Activated T-helper 1 cell treated with anti-CD3 and anti-CD28 coated beads, Interleukin-2, amount 50 U/mL, for 16 hours (primary cell): ENCODE data around the gene GPR132.
"Not testable (repeated sequence)": the region's sequence is repeated elsewhere in the genome, so short reads cannot be mapped to it uniquely, and the experiment has no call there.

Experiments
- DNase-seq, 2 donors: peaks; one replicate each; pipeline ENCODE4 v3.0.0-alpha.2; 2020; ENCODE audit warnings: low read depth in 1 of 2, low spot score in 1 of 2

The GPR132 gene

DNA sequence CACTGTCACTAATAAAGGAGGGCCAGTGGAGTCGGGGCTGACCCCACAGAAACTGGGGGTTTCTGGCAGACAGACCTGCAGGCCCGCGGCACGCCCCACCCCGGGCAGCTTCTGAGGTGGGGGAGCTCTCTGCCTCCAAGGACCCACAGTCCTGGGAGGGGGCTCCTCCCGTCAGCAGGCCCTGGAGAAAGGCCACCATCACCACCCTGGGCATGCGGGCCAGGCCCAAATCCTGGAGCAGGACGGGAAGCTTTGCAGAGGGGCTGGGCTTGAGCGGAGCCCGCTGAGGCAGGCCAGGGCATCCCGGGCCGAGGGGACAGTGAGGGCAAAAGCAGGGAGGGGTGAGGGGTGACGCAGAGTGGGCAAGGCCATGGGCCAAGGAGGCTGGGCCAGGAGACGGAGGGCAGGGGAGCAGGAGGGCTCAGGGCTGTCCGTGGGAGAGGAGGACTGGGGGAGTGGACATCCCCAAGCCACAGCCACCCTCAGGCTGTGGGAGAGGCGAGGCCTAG lies 11.1 kb upstream of the GPR132 start:
- no peak for DNase-seq

DNA sequence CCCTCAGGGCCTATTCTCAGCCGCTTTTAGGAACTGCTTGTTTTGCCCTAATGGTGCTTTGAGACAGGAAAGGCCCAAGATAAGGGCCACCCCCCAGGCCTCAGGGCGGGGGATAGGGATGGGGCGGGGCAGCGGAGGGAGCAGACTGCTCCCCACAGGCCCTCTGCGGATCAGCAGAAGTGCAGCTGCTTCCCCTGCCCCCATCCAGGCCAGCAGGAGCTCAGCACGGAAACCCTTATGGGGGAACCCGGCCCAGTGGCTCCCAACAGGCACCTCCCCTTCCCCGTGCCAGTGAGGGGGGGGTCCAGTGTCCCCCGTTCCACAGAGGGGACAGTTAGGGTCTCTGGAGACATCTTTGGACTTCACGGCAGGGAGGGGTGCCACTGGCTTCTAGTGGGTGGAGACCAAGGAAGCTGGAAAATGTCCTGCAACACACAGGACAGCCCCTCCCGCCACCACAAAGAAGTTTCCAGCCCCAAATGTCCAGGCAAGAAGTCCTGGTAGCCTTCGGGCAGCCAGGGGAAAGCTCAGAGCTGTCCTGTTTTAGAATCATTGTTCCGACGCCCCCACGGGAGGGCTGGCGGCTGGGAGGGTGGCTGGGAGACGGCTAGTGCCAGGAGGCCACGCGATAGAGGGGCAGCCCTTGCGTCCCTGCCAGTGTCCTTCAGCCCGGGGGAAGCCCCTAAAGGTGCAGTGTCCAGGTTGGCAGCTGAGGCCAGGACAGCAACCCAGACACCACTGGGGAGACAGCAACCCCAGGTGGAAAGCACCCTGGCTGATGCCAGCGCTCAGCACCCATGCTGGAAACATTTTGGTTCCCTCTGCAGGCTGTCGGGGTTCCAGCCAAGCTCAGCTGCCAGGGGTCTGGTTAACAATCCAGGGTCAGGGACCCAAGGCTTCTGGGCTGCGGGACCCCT lies 10.4 kb upstream of the GPR132 start:
- no peak for DNase-seq

DNA sequence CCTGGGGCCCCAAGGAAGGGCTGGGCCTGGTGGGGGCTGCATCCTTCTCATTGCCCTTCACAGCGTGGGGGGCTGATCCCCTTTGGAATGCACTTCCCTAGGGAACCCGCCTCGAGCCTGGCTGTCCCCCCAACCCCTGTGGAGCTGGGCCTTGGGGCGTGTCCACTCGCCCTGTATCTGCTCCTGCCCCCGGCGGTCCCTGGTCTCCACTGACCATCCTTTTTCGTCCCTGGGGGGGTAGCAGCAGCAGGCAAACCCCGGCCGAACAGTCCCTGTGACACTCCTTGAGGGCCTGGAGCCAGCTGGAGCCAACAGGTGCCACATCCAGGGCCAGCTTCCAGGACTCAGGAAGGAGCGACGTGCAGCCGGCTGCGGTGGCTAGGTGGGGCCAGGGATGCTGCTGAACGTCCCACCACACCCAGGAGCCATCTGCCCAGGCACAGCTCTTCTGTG lies 9.4 kb upstream of the GPR132 start:
- no peak for DNase-seq

DNA sequence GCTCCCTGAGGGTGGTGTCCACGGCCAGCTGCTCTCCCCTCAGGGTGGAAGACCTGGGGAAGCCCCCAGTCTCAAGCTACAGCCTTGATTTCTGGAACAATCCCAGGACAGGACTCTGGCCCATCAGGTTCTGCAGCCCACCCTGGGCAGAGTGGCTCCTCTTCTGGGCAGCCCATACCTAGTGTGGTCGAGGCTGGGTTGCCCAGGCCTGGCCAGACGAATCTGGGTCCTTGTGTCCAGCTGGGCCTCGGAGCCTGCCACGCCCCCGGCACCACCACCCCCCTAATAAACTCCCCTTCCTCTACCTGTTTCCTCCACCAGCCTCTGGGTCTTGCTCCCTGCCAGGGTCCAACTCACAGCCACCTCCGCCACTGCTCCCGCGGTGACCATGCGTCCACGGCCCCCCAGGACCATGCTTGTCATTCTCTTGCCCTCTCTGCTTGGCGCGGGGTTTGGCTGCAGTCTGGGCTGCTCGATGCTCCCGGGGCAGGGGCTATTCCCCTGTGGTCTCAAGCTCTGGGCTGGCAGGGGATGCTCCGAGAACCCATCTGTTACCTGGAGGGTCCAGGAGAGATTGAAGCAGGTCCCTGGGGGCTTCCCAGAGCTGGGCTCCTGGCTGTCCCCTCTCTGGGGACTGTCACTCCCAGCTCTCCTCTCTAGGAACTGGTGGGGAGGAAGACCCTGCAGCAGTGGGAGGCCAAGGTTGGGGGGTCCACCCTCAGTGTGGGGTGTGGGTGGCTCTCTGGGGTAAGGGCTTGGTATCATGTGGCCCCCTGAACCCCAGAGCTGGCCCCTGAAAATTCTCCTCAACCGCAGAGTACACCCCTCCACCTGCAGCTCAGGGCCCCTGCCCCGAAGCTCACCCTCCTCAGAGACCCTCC lies 8.7 kb upstream of the GPR132 start:
- DNase-seq = no peak

DNA sequence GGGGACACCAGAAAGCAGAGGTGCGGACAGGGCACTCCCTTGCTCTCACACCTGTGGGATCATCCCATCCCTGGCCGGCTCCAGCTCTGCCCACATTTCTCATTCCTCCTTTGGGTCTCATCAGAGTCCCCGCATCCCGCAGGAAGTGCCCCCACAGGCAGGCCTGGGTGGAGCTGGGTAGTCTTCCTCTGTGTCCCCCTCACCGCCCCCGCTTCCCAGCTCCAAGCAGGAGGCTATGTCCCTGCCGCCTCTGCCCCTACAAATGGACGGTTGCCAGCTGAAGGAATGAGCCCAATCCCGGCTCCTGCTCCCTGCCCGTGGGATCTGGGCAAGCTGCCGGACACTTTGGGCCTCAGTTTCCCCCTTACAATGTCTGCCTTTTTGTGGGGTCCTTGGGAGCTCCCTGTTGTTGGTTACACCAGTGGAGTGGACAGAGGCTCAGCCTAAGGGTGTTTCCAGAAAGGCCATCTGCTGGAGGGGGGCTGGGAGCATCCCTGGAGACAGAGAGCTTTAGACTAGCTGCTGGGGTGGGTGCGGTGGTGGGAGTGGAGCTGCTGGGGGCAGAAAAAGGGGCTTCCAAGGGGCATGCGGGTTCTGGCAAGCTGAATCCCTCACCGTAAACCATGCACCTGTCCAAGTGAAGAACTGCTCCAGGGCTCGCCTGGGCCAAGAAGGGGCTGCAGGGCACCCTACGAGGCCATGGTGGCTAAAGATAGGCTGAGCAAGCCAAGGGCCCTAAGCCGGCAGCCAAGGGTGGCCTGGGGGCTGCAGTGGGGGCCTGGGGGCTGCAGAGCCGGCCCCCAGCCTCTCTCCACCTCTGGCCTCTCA lies 7.9 kb upstream of the GPR132 start:
- no peak for DNase-seq

DNA sequence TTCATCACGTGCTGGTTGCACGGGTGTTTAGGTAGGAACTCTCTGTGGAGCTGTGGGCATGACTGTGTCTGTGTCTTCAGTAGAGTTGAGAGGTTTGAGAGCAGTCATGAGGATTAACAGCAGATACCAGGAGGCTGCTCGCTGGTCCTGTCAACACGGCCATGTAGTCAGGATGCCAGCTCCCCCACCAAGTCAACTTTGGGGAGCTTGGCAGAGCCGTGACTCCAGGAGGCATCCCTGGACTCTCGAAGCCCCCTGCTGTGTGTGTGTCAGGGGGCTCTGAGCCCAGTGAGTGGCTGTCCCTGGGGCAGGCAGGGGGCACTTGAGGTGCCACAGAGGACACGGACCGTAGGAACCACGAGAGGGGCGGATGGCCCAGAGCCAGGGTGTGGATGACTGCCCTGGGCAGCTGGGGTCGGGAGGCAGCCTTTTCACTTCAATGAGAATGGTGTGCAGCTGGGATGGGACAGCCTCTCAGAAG lies 7.2 kb upstream of the GPR132 start:
- no peak for DNase-seq

DNA sequence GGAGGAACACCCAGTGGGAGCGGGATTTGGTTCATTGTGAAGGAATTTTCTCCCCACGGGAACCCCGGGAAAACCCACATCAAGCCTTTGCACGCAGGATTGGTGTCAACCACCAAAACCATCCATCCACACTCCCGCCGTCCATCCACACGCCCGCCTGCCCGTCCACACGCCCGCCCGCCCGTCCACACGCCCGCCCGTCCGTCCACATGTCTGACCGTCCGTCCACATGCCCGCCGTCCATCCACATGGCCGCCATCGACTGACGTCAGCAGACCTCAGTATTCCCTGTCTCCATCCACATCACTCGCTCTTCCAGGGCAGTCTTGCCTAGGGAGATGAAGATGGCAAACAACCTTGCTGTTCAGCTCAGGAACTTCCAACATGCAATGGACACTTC lies 6.7 kb upstream of the GPR132 start:
- no peak for DNase-seq

DNA sequence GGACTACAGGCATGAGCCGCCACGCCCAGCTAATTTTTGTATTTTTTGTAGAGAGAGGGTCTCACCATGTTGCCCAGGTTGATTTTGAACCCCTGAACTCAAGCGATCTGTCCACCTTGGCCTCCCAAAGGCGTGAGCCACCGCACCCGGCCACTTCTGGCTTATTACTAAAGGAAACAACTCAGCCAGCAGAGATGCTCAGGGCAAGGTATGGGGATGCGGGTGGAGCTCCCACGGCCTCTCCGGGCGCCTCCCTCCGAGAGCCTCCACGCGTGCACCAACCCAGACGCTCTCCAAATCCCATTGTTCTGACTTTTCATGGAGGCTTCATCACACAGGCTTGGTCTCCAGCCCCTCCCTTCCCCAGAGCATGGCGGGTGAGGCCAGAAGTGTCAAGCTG lies 6.1 kb upstream of the GPR132 start:
- DNase-seq = no peak

DNA sequence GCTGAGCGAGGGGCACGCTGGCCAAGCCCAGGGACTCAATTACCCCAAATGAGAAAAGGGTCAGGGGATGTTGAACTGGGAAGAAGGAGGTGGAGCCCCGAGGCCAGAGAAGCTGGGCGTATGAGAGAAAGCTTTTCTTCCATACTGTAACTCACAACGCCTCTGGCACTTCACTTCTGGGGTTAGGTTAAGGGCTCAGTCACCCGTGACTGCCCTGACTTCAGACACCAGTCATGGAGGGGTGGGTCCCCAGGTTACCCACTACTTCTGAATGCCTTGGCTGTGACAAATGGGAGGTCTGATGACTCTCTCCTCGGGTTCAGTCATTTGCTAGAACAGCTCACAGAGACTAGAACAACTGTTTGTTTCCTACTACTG lies 5.5 kb upstream of the GPR132 start:
- no peak for DNase-seq

DNA sequence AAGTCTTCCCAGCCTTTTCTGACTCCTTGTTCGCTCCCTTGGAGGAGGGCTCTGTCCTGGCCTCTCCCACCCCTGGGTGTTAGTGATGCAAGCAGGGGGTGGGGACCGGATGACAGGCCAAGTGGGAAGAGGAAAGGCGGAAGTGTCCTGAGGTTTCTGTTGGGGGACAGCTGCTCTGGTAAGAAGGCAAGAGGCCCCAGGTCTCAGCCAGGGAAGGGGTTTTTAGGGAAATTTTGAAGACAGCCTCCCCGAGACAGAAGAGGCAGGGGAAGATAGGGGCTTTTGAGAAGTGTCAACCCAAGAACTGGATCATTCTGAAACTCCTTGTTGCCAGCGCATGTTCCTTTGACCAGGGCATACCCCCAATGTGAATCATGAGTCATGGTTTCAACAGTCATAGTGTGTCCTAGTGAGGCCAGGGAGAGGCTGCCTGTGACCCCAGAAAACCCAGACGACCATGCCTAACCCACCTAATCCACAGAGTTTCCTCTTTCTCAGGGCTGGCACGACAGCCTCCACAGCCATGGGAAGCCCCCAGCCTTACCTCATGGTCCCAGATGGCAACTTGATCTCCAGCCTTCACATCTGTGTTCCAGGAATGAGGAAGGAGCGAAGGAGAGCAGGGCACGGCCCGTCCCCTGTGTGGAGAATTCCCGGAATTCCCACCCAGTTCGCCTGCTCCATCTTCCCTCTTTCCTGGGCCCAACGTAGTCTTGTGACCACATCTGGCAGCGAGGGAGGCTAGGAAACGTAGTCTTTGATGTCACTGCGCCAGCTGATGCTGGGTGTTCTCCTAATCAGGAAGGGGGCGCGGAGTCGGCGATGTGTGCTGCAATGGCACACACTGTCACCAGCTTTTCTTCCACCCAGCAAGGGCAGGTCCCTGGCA lies 4.9 kb upstream of the GPR132 start:
- DNase-seq = no peak

DNA sequence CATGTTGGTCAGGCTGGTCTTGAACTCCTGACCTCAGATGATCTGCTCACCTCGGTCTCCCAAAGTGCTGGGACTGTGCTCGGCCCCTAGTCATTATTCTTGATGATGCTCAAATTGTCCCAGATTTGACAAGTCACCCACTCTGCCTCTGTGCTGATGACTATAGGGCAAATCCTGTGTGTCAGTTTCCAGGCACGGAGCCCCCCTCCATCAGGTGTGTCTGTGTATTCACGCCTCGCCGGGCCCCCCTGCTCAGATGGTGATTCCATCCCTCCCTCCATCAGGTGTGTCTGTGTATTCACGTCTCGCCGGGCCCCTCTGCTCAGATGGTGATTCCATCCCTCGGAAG lies 4.3 kb upstream of the GPR132 start:
- DNase-seq = no peak

DNA sequence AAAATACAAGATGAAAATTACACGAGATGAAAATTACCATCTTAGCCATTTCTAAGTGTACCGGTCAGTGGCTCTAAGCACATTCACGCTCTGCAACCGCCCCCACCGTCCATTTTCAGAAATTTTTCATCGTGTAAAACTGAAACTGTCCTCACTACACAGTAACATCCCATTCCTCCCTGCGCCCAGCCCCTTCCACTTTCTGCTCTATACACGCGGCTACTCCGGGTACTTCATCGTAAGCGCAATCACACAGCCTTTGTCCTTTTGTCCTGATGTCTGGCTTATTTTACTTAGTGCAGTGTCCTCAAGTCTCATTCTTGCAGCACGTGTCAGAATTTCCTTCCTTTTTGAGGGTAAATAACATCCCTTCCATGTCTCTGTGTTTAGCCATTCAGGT lies 3.6 kb upstream of the GPR132 start:
- DNase-seq = no peak

DNA sequence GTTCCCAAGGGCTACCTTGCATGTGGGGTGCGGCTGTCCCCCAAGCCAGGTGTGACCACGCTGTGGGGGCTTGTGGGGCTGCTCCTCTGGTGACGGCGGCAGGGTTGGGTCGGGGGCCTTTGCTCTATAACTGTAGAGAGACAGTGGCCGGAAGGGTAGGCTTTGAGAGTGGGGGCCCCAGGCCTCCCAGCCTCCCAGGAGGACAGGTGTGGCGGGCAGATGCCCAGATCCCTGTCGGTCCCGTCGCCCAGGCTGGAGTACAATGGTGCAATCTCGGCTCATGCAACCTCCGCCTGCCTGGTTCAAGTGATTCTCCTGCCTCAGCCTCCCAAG lies 2.7 kb upstream of the GPR132 start:
- DNase-seq = no peak

DNA sequence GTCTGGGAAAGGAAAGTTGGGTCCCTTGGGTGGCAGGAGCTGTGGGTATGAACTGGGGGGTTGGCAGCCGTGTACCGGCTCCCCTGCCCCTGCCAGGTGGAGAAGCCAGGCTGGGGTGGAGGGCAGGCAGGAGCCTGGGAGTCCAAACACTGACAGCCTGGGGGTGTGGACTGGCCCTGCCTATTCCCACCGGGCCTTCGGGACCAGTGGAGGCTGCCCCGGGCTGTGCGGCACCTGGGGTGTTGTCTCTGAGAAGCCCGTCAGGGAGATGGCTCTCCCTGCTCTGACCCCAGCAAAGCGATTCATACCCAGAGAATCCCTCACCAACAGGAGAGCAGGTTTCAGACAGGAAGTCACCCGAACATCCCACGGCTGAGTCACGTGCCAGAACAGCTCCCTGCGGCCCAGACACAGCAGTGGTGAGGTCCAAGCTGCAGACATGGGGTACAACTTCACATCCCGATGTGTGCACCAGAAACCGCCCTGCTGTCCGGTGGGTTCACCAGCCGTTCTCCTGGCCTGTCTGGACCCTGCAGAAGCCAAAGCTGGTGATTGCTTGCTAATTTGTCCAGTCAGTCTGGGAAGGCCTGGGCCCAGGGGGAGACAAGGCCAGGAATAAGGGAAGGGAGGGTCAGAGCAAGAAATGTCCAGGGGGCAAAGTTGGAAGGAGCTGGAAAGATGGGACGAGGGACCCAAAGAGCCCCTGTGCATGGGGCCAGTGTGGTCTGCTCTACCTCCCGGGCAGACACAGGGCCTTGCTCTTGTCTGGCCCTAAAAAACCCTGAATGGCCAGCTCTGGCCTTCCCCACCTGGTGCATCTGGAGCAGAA lies 2.1 kb upstream of the GPR132 start:
- DNase-seq = peak in 1 of 2 donors; percentile 49

DNA sequence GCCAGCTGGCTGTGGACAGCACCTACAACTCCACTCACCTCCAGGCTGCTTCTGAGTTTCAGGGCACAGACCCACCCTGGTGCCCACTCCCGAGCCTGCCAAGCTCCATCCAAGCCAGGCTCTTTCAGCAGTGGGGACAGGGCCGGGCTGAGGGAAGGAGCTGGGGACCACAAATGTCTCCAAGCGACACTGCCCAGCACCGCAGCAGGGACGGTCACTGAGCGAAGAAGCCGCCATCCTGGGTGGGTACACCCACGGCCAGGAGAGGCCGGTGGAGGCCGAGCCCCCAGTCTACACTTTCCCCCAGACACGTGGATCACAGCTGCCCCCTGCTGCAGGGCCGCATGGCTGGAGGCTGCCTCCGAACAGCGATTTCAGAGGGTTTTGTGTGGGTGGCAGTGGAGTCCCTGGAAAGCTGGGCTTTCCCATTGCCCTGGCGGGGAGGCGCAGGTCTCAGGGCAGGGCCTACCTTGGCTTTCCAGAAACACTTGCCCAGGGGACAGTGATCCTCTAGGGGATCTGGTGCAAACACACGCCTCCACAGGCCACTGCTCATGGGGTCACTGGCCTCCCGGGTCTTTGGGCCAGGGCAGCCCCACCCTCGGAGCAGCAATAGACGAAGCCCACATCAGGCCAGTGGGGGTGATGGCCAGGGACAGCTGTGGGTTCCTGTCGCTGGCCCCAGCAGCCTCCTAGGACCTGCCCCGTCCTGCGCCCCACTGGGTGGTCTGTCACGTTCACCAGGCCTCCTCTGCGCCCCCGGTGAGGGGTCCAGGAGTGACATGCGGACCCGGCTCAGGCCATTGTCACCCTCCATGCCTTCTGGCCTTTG lies 1.2 kb upstream of the GPR132 start:
- DNase-seq = no peak

DNA sequence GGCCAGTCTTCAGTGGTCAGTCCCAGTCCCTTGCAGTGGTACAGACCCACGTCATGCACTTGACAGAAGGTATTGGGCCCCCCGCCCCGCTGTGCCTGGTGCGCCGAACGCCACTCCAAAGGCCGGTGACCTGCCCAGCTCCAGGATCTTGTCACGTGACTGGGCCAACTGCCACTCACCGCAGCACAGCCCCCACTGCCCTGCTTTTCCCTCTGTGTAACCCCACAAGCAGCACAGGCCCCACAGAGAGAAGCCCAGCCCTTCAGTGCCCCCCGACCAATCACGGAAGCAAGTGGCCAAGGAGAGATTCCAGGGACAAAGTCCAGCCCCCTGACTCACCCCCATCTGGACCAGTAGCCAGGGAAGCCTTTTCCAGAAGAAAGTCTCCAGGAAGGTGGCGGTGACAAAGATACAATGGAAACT lies 498 bp downstream of the GPR132 start:
- no peak for DNase-seq

DNA sequence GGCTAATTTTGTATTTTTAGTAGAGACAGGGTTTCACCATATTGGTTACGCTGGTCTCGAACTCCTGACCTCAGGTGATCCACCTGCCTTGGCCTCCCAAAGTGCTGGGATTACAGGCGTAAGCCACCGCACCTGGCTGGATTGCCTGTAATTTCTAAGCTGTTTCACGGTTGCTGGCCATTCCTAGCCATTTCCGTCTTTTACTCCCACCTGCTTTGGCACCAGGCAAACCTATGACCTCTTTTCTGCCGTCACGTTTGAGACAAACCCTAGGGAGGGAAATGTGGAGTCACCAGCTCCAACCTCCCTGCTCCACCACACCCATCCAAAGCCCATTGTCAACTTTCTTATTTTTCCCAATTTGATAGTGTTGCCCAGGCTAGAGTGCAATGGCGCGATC lies 1.2 kb downstream of the GPR132 start:
- DNase-seq = no peak

DNA sequence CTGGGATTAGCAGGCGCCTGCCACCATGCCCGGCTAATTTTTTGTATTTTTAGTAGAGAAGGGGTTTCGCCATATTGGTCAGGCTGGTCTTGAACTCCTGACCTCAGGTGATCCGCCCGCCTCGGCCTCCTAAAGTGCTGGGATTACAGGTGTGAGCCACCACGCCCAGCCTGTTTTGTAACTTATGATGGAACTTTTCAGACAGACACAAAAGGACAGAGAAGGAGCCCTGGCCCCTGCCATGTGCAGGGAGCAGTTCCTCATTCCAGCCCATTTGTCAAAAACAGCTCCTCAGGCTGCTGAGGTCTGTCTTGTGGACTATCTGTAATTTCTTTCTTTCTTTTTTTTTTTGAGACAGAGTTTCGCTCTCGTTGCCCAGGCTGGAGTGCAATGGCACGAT lies 1.7 kb downstream of the GPR132 start:
- DNase-seq = not testable (repeated sequence)
